ENCODE results near the gene RDX. TPM values are rescaled to one million over a fixed set of nuclear protein-coding genes. Genes with fewer than 3 reads are reported as not detected.

Gene RDX
- polyA plus RNA-seq, 4 donors = 1.6 to 60.6 (median 6.7) TPM

DNA sequence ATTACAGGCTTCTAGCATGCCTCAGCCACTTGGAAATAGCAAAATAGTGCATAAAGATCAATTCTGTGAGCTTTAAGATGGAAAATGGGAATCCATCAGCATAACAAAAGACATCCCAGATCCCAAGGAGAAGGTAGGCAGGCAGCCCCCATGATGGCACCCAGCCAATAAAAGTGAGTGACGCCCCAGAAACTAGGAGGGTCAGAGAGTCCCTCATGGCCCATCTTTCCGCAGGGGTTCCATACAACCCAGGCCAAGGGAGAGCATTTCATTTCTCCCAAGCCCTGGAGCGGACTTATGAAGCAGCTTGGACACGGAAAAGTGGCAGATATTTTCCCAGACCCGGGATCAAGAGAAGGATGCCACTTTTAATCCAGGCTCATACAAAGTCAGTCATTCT lies 110.0 kb downstream of the RDX start:
- H3K4me3 ChIP-seq (ENCODE audit: low read depth in 1 of 3, low read length in 3 of 3) = no peak overlapping the region
- no peaks in the 10 kb centered on the region for H3K27me3 ChIP-seq (ENCODE audit: control insufficient read depth in 3 of 3, insufficient read depth in 3 of 3, low read length in 3 of 3)
- DNase-seq (no peak), FAIRE-seq (no peak)
- WGBS, 3 donors = 89 to 93% (median 93%) methylated on average over 5 of the region's 5 CpGs
- H3K4me1 ChIP-seq (ENCODE audit: control insufficient read depth in 3 of 3, insufficient read depth in 2 of 3, low read depth in 1 of 3, low read length in 2 of 3) = no peaks in the 10 kb centered on the region
- no peaks in the 10 kb centered on the region for H3K36me3 ChIP-seq (ENCODE audit: control insufficient read depth in 3 of 3, insufficient read depth in 2 of 3, low read depth in 1 of 3, low read length in 3 of 3)
- H3K9me3 ChIP-seq (ENCODE audit: control insufficient read depth in 2 of 2, insufficient read depth in 1 of 2, low read depth in 1 of 2, low read length in 1 of 2) = no peaks in the 10 kb centered on the region
- no peak overlapping the region for H3K27ac ChIP-seq (ENCODE audit: low read depth in 1 of 3, low read length in 2 of 3)

DNA sequence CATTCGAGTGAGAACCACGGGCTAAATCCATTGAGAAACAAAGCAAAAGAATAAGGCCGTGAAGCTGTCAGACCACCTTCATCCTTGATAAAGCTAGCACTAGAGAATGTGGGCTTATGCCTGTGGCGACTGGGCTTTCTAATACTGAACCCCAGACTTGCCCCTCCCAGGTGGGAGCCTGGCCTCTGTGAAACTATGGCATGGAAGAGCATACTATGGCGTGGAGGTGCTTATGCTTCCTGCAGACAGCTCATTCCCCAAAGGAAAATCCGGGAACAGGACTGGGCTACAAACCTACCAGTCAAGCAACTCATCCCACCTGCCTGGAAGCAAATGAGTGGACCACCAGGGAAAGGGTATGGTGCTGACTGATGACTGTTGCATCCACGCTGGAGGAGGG lies 110.8 kb downstream of the RDX start:
- Histone ChIP-seq H3K27me3 (ENCODE audit: control insufficient read depth in 3 of 3, insufficient read depth in 3 of 3, low read length in 3 of 3) (no peaks in the 10 kb centered on the region), H3K4me3 (ENCODE audit: low read depth in 1 of 3, low read length in 3 of 3) (no peak overlapping the region), H3K4me1 (ENCODE audit: control insufficient read depth in 3 of 3, insufficient read depth in 2 of 3, low read depth in 1 of 3, low read length in 2 of 3) (no peaks in the 10 kb centered on the region), H3K9me3 (ENCODE audit: control insufficient read depth in 2 of 2, insufficient read depth in 1 of 2, low read depth in 1 of 2, low read length in 1 of 2) (no peaks in the 10 kb centered on the region), H3K27ac (ENCODE audit: low read depth in 1 of 3, low read length in 2 of 3) (no peak overlapping the region), H3K36me3 (ENCODE audit: control insufficient read depth in 3 of 3, insufficient read depth in 2 of 3, low read depth in 1 of 3, low read length in 3 of 3) (no peaks in the 10 kb centered on the region)
- DNase-seq = no peak
- FAIRE-seq = no peak
- WGBS, 3 donors = 77 to 88% (median 86%) methylated on average over 7 of the region's 7 CpGs

DNA sequence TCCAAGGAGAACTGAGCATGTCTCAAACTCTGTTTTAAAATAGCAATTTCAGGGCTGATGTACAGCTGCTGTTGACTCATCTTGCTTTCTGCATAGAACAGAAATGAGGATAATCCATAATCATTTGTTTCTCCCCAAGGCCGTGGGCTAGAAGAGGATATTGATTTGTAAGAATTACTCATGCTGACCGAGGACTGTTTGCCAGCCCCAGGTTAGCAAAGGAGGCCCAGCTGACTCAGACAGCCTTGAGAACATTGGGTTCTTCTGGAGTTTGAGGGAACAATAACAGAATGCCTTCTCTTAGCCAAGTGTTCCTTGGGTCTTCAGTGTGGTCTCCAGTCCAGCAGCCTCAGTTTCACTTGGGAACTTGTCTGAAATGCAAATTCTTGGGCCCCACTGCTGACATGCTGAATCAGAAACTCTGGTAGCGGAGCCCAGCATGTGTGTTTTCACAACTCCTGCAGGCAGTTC lies 111.3 kb downstream of the RDX start:
- DNase-seq (no peak), FAIRE-seq (no peak)
- Histone ChIP-seq H3K27ac (ENCODE audit: low read depth in 1 of 3, low read length in 2 of 3) (no peak overlapping the region), H3K9me3 (ENCODE audit: control insufficient read depth in 2 of 2, insufficient read depth in 1 of 2, low read depth in 1 of 2, low read length in 1 of 2) (no peaks in the 10 kb centered on the region), H3K4me3 (ENCODE audit: low read depth in 1 of 3, low read length in 3 of 3) (no peak overlapping the region), H3K4me1 (ENCODE audit: control insufficient read depth in 3 of 3, insufficient read depth in 2 of 3, low read depth in 1 of 3, low read length in 2 of 3) (no peaks in the 10 kb centered on the region), H3K27me3 (ENCODE audit: control insufficient read depth in 3 of 3, insufficient read depth in 3 of 3, low read length in 3 of 3) (no peaks in the 10 kb centered on the region), H3K36me3 (ENCODE audit: control insufficient read depth in 3 of 3, insufficient read depth in 2 of 3, low read depth in 1 of 3, low read length in 3 of 3) (no peaks in the 10 kb centered on the region)
- WGBS, 3 donors = 59 to 72% (median 66%) methylated on average over 3 of the region's 3 CpGs

DNA sequence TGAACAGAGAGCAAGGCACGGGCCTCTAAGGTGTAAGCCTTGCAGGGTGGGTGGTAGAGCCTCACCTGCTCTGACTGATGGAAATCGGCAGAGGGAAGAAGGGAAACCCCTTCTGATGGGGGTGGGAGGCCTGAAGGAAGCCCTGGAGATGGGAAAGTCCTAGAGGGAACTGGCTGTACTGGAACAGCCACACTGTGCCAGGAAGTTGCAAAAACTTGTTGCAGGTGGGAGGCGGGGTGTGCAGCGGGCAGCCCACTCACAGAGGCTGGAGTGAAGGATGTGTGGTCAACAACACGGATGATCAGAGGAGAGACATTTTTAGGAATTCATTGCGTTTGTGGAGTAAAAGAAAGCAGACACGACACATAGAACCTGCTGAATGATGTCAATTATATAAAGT lies 112.0 kb downstream of the RDX start:
- no peak for DNase-seq
- H3K36me3 ChIP-seq (ENCODE audit: control insufficient read depth in 3 of 3, insufficient read depth in 2 of 3, low read depth in 1 of 3, low read length in 3 of 3) = no peaks in the 10 kb centered on the region
- H3K27ac ChIP-seq (ENCODE audit: low read depth in 1 of 3, low read length in 2 of 3) = no peak overlapping the region
- H3K4me3 ChIP-seq (ENCODE audit: low read depth in 1 of 3, low read length in 3 of 3) = no peak overlapping the region
- WGBS, 3 donors = 73 to 88% (median 86%) methylated on average over 7 of the region's 7 CpGs
- H3K9me3 ChIP-seq (ENCODE audit: control insufficient read depth in 2 of 2, insufficient read depth in 1 of 2, low read depth in 1 of 2, low read length in 1 of 2) = no peaks in the 10 kb centered on the region
- FAIRE-seq = no peak
- H3K4me1 ChIP-seq (ENCODE audit: control insufficient read depth in 3 of 3, insufficient read depth in 2 of 3, low read depth in 1 of 3, low read length in 2 of 3) = no peaks in the 10 kb centered on the region
- H3K27me3 ChIP-seq (ENCODE audit: control insufficient read depth in 3 of 3, insufficient read depth in 3 of 3, low read length in 3 of 3) = no peaks in the 10 kb centered on the region

DNA sequence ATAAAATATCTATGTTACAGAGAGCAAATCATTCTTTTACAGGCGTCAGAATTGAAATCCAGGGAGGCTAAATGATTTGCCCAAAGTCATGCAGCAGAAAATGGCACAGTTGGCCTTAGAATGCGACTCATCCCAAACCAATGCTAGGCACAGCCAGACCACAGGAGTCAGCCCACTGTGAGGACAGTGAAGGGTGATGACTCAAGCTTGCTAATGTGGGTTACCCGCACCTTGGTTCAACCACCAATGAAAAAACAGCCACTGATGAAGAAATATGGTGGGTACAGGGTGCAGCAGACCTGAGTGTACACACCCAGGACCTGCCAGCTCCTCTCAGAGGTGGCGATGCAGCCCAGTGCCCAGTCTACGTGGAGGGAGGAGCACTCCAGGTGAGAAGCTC lies 113.5 kb downstream of the RDX start:
- Histone ChIP-seq H3K27ac (ENCODE audit: low read depth in 1 of 3, low read length in 2 of 3) (no peak overlapping the region), H3K4me1 (ENCODE audit: control insufficient read depth in 3 of 3, insufficient read depth in 2 of 3, low read depth in 1 of 3, low read length in 2 of 3) (no peaks in the 10 kb centered on the region), H3K36me3 (ENCODE audit: control insufficient read depth in 3 of 3, insufficient read depth in 2 of 3, low read depth in 1 of 3, low read length in 3 of 3) (no peaks in the 10 kb centered on the region), H3K4me3 (ENCODE audit: low read depth in 1 of 3, low read length in 3 of 3) (no peak overlapping the region), H3K9me3 (ENCODE audit: control insufficient read depth in 2 of 2, insufficient read depth in 1 of 2, low read depth in 1 of 2, low read length in 1 of 2) (no peaks in the 10 kb centered on the region), H3K27me3 (ENCODE audit: control insufficient read depth in 3 of 3, insufficient read depth in 3 of 3, low read length in 3 of 3) (no peaks in the 10 kb centered on the region)
- WGBS, 3 donors = 84 to 88% (median 87%) methylated on average over 5 of the region's 5 CpGs
- no peak for FAIRE-seq
- DNase-seq = no peak

DNA sequence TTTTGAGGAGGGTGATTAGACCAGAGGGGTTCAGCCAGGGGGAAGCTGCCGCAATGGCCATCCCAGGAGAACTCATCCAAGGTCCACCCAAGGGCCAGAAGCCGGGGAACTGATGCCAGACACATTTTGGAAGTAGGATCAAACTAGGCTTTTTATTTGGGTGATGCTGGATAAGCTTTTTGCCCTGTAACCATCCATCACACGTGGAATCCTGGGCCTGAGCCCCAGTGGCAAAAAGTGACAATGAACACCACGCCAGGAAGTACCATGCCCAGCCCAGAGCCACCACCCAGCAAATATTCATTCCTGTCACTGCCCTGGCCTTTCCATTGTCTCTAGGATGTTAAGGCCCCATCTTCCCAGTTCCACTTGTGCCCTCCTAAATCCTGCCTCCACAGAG lies 117.3 kb downstream of the RDX start:
- Histone ChIP-seq H3K27me3 (ENCODE audit: control insufficient read depth in 3 of 3, insufficient read depth in 3 of 3, low read length in 3 of 3) (no peaks in the 10 kb centered on the region), H3K9me3 (ENCODE audit: control insufficient read depth in 2 of 2, insufficient read depth in 1 of 2, low read depth in 1 of 2, low read length in 1 of 2) (no peaks in the 10 kb centered on the region), H3K27ac (ENCODE audit: low read depth in 1 of 3, low read length in 2 of 3) (no peak overlapping the region), H3K4me3 (ENCODE audit: low read depth in 1 of 3, low read length in 3 of 3) (no peak overlapping the region), H3K4me1 (ENCODE audit: control insufficient read depth in 3 of 3, insufficient read depth in 2 of 3, low read depth in 1 of 3, low read length in 2 of 3) (no peaks in the 10 kb centered on the region), H3K36me3 (ENCODE audit: control insufficient read depth in 3 of 3, insufficient read depth in 2 of 3, low read depth in 1 of 3, low read length in 3 of 3) (no peaks in the 10 kb centered on the region)
- DNase-seq (no peak), FAIRE-seq (no peak)
- 85 to 91% (median 87%) methylated on average over 4 of the region's 4 CpGs for WGBS, 3 donors

DNA sequence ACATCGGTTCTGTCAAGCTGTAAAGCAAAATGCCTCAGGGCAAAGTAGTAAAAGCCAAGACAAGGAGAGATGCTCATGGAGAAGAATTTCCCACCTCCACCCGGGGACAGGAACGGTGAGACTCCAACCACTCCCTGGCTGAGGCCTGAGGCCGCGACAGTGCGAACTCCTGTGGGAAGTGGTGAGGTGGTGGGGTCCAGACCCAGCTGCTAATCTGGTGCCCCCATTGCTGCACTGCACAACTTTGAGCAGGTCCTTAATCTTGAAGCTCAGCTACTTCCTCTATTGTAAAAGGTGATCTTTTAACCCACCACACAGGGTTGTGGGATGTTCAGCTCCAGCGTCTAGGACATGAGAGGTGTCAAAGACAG lies 119.3 kb downstream of the RDX start:
- no peaks in the 10 kb centered on the region for H3K4me1 ChIP-seq (ENCODE audit: control insufficient read depth in 3 of 3, insufficient read depth in 2 of 3, low read depth in 1 of 3, low read length in 2 of 3)
- DNase-seq = no peak
- H3K27ac ChIP-seq (ENCODE audit: low read depth in 1 of 3, low read length in 2 of 3) = no peak overlapping the region
- H3K36me3 ChIP-seq (ENCODE audit: control insufficient read depth in 3 of 3, insufficient read depth in 2 of 3, low read depth in 1 of 3, low read length in 3 of 3) = no peaks in the 10 kb centered on the region
- no peaks in the 10 kb centered on the region for H3K9me3 ChIP-seq (ENCODE audit: control insufficient read depth in 2 of 2, insufficient read depth in 1 of 2, low read depth in 1 of 2, low read length in 1 of 2)
- H3K4me3 ChIP-seq (ENCODE audit: low read depth in 1 of 3, low read length in 3 of 3) = no peak overlapping the region
- H3K27me3 ChIP-seq (ENCODE audit: control insufficient read depth in 3 of 3, insufficient read depth in 3 of 3, low read length in 3 of 3) = no peaks in the 10 kb centered on the region
- 79 to 81% (median 80%) methylated on average over 7 of the region's 7 CpGs for WGBS, 3 donors
- no peak for FAIRE-seq

DNA sequence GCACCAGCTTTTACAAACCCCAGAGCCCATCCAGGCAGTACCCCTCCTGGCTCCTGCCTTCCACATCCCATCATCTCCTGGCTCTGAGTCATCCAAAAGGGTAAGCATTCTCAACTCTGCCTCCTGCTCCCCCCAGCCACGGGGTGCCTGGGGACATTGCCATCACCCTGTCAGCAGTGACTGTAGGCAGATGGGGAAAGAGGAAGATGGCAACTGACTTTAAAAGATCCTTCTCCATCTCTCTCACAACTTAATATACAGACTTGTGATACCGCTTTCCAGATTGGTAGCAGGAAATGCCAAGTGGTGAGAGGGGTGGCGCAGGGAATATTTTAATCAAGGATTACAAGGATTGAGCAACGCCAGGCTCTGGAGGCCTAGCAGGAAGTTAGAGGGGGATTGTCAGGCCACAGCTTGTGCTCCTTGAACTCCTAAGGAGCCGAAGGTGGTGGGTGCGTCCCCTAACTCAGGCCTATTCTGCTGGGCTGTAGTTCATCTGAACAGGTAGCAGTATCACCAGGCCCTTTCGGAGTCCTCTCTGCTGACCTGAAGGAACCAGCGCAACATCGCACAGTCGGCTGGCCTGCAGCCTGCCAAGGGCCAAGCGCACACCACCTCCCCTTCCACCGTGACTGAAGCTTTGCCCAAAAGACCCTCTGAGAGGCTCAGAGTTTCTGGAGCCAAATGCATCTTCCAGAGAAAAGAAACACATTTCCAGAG lies 119.9 kb downstream of the RDX start:
- 84 to 89% (median 87%) methylated on average over 12 of the region's 12 CpGs for WGBS, 3 donors
- H3K4me1 ChIP-seq (ENCODE audit: control insufficient read depth in 3 of 3, insufficient read depth in 2 of 3, low read depth in 1 of 3, low read length in 2 of 3) = no peaks in the 10 kb centered on the region

More for the DNA sequence above, 119.9 kb downstream of the RDX start:
- FAIRE-seq (no peak), DNase-seq (no peak)
- Histone ChIP-seq H3K27me3 (ENCODE audit: control insufficient read depth in 3 of 3, insufficient read depth in 3 of 3, low read length in 3 of 3) (no peaks in the 10 kb centered on the region), H3K4me3 (ENCODE audit: low read depth in 1 of 3, low read length in 3 of 3) (no peak overlapping the region), H3K36me3 (ENCODE audit: control insufficient read depth in 3 of 3, insufficient read depth in 2 of 3, low read depth in 1 of 3, low read length in 3 of 3) (no peaks in the 10 kb centered on the region), H3K9me3 (ENCODE audit: control insufficient read depth in 2 of 2, insufficient read depth in 1 of 2, low read depth in 1 of 2, low read length in 1 of 2) (no peaks in the 10 kb centered on the region), H3K27ac (ENCODE audit: low read depth in 1 of 3, low read length in 2 of 3) (no peak overlapping the region)
